Naive thymus-derived CD4-positive, alpha-beta T cell (primary cell): Measurements from ENCODE around the gene PFKM. TPM values are rescaled to one million over a fixed set of nuclear protein-coding genes. Genes with fewer than 3 reads are reported as not detected.

ENCODE experiments used
- ATAC-seq: fragments of 150-1000 bp; cut with Tn5 transposase; 2 replicates; pipeline ENCODE4 v1.10.0; 2021; ENCODE audit warnings: mild to moderate bottlenecking, moderate library complexity
- CTCF ChIA-PET: fragments of 350-600 bp; sonication (Branson Sonifier 250); formaldehyde crosslinking; loops from one replicate; lab custom pipeline; 2021; ENCODE audit warnings: antibody characterized with exemption; lab: Charles Lee
- POLR2A ChIA-PET: fragments of 350-600 bp; sonication (Branson Sonifier 250); formaldehyde crosslinking; loops from one replicate; lab custom pipeline; 2021; ENCODE audit warnings: antibody characterized with exemption, inconsistent platforms; lab: Charles Lee
- DNase-seq, 9 donors: peaks; one replicate each; pipeline versions ENCODE4 v3.0.0 to v3.0.0-alpha.2; 2020 to 2022; ENCODE audit warnings: mixed read lengths in 1 of 9
- H3K27ac ChIP-seq: one replicate; pipeline ENCODE4 v1.7.0; 2013; ENCODE audit warnings: mild to moderate bottlenecking, low read depth, low read length, moderate library complexity
- H3K27me3 ChIP-seq, 2 donors: one replicate each; pipeline ENCODE4 v1.7.0; 2013; ENCODE audit warnings: low read length in 2 of 2, mild to moderate bottlenecking in 2 of 2, moderate library complexity in 2 of 2; ENCODE audit not compliant: control insufficient read depth in 2 of 2, insufficient read depth in 2 of 2
- H3K36me3 ChIP-seq, 3 experiments: 1 replicate in 2 of 3; 2 replicates in 1 of 3; pipeline ENCODE4 v1.7.0; 2013; ENCODE audit warnings: low read length in 3 of 3, mild to moderate bottlenecking in 3 of 3, moderate library complexity in 1 of 3; ENCODE audit not compliant: insufficient read depth in 3 of 3, control insufficient read depth in 2 of 3
- H3K4me1 ChIP-seq, 2 donors: one replicate each; pipeline ENCODE4 v1.7.0; 2013; ENCODE audit warnings: low read length in 2 of 2, mild to moderate bottlenecking in 2 of 2, moderate library complexity in 1 of 2; ENCODE audit not compliant: control insufficient read depth in 2 of 2, insufficient read depth in 2 of 2
- H3K4me3 ChIP-seq: 2 replicates; pipeline ENCODE4 v1.7.0; 2013; ENCODE audit warnings: mild to moderate bottlenecking, low read length
- H3K9me3 ChIP-seq, 3 experiments: 1 replicate in 2 of 3; 2 replicates in 1 of 3; pipeline ENCODE4 v1.7.0; 2013; ENCODE audit warnings: low read length in 3 of 3; ENCODE audit not compliant: control insufficient read depth in 2 of 3
- H3K27ac Mint-ChIP-seq, 9 donors: one replicate each; pipeline ENCODE4 v1.8.0; 2020 to 2022; ENCODE audit warnings: mixed read lengths in 9 of 9, mild to moderate bottlenecking in 8 of 9, moderate library complexity in 5 of 9, inconsistent platforms in 2 of 9
- H3K27me3 Mint-ChIP-seq, 5 donors: one replicate each; pipeline ENCODE4 v1.8.0; 2021 to 2022; ENCODE audit warnings: mixed read lengths in 5 of 5, mild to moderate bottlenecking in 1 of 5
- H3K36me3 Mint-ChIP-seq, 5 donors: one replicate each; pipeline ENCODE4 v1.8.0; 2020 to 2022; ENCODE audit warnings: mixed read lengths in 5 of 5, mild to moderate bottlenecking in 3 of 5, inconsistent platforms in 1 of 5
- H3K4me1 Mint-ChIP-seq, 7 donors: one replicate each; pipeline ENCODE4 v1.8.0; 2020 to 2022; ENCODE audit warnings: mixed read lengths in 7 of 7, mild to moderate bottlenecking in 3 of 7, inconsistent platforms in 1 of 7
- H3K4me3 Mint-ChIP-seq, 10 donors: one replicate each; pipeline ENCODE4 v1.8.0; 2020 to 2022; ENCODE audit warnings: mild to moderate bottlenecking in 10 of 10, mixed read lengths in 10 of 10, moderate library complexity in 6 of 10, inconsistent platforms in 2 of 10
- H3K9me3 Mint-ChIP-seq, 11 donors: one replicate each; pipeline ENCODE4 v1.8.0; 2020 to 2022; ENCODE audit warnings: mixed read lengths in 11 of 11, mild to moderate bottlenecking in 4 of 11, inconsistent platforms in 1 of 11, moderate library complexity in 1 of 11
- intact Hi-C, 2 donors: fragments of 100-400 bp; cut with micrococcal nuclease; formaldehyde crosslinking; loops; one replicate each; pipeline ENCODE4 v1.15.1; 2023
- polyA plus RNA-seq, 2 donors: library from polyadenylated mRNA; unstranded; fragments of 300-500 nt; fragmentation: Illumina TruSeq; gene quantifications; one replicate each; pipeline ENCODE4 v1.2.3, GENCODE V29; 2021
- total RNA-seq, 6 experiments: library from RNA in 5 of 6; stranded (reverse) in 5 of 6; gene quantifications; 1 replicate in 5 of 6; 2 replicates in 1 of 6; pipeline ENCODE4 v1.2.3 and lab custom pipeline; 2021 to 2026

The PFKM gene
- total and polyA plus RNA-seq, 7 experiments from 2014 or later, result 5.1 to 20.3 (median 14.0) TPM

DNA sequence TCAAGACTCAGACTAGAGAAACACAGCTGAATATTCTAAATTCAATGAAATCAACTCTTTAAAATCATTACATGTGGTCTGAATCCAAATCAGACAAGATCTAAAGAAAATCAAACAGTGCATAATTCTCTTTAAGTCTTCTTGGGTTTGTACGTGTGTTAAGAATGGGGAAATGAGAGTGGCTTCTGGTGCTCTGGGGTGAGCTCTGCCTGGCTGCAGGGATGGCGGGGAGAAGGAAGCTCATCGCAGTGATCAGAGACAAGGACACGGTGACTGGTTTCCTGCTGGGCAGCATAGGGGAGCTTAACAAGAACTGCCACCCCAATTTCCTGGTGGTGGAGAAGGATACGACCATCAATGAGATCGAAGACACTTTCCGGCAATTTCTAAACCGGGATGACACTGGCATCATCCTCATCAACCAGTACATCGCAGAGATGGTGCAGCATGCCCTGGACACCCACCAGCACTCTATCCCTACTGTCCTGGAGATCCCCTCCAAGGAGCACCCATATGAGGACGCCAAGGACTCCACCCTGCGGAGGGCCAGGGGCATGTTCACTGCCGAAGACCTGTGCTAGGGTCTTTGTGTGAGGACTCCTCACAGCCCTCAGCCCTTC lies 34.2 kb upstream of the PFKM start:
- POLR2A ChIA-PET, result interaction anchor here (0.6 kb wide), 1 partner anchor 600 kb away, joined by 3 read pairs; no protein-coding TSS in a partner anchor

DNA sequence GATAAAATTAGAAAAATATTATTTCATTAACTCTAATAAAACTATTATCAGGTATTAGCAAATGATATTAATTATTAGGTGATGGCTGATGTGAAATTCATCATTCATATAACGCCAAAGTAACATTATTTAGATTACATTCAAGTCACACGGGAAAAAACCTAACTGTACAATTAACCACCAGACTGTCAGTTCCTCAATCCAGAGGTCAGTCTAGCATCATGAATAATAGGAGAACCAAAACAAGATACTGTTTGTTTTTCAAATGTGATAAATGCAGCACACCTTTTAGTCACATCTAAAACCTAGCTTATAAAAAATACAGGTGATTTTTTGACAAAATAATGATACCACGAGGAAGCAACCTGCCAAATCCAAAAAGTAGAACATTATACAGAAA lies 32.8 kb upstream of the PFKM start:
- Mint-ChIP-seq H3K27me3 (no peaks in the 10 kb centered on the region), H3K27ac (no peak overlapping the region), H3K9me3 (no peaks in the 10 kb centered on the region), H3K4me1 (peaks cover 0 to 2% (median 0%) of the 10 kb centered on the region in 7 donors), H3K36me3 (peaks cover 4 to 42% (median 22%) of the 10 kb centered on the region in 5 donors), H3K4me3 (no peak overlapping the region)
- DNase-seq (no peak), ATAC-seq (no peak)
- intact Hi-C loops, result no loop called here
- POLR2A ChIA-PET, result no interaction called here
- Histone ChIP-seq H3K4me1 (no peaks in the 10 kb centered on the region), H3K27me3 (no peaks in the 10 kb centered on the region), H3K27ac (no peak overlapping the region), H3K4me3 (no peak overlapping the region), H3K36me3 (peaks cover 13 to 69% (median 21%) of the 10 kb centered on the region in 3 experiments), H3K9me3 (no peaks in the 10 kb centered on the region)
- CTCF ChIA-PET, result interaction anchor here (0.9 kb wide), 1 partner anchor 369 kb away, joined by 4 read pairs; no protein-coding TSS in a partner anchor

More for the DNA sequence above, 34.2 kb upstream of the PFKM start:
- Histone ChIP-seq H3K27ac (no peak overlapping the region), H3K4me1 (no peaks in the 10 kb centered on the region), H3K9me3 (no peaks in the 10 kb centered on the region), H3K27me3 (no peaks in the 10 kb centered on the region), H3K4me3 (no peak overlapping the region), H3K36me3 (peaks cover 10 to 70% (median 21%) of the 10 kb centered on the region in 3 experiments)
- Mint-ChIP-seq H3K4me3 (no peak overlapping the region), H3K36me3 (peaks cover 4 to 41% (median 17%) of the 10 kb centered on the region in 5 donors), H3K27me3 (no peaks in the 10 kb centered on the region), H3K27ac (peak overlapping the region in 1 of 9 donors; percentile 9), H3K9me3 (no peaks in the 10 kb centered on the region), H3K4me1 (peaks cover 0 to 2% (median 0%) of the 10 kb centered on the region in 7 donors)
- intact Hi-C loops, result loop anchor here in 1 of 2 donors (1.0 kb wide), 3 partner anchors 80 to 533 kb away; no protein-coding TSS in a partner anchor
- DNase-seq, result no peak
- CTCF ChIA-PET, result interaction anchor here (0.8 to 2.4 kb wide), 2 partner anchors 80 to 97 kb away, joined by 3 to 8 read pairs; no protein-coding TSS in a partner anchor
- ATAC-seq, result no peak

DNA sequence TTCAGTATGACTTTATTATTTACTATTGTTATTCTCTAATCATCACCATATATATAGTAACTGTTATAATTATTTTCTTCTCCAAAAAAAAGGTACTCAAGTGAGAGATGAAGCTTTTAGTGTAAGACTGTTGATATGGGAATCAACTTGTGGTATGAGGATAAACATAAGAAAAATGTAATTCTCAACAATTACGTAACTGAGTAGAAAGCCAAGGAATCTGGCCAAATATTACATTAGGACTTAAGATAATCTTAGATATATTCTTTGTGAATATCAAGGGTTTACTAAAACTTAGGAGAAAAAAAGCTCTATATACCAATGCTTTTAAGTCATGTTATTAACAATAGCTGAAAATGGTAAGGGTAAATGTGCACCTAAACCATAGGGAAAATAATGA lies 26.6 kb upstream of the PFKM start:
- CTCF ChIA-PET, result interaction anchor here (0.5 kb wide), 1 partner anchor 94 kb away, joined by 3 read pairs; no protein-coding TSS in a partner anchor
- no peaks in the 10 kb centered on the region for H3K9me3 ChIP-seq
- no peak overlapping the region for H3K27ac Mint-ChIP-seq

DNA sequence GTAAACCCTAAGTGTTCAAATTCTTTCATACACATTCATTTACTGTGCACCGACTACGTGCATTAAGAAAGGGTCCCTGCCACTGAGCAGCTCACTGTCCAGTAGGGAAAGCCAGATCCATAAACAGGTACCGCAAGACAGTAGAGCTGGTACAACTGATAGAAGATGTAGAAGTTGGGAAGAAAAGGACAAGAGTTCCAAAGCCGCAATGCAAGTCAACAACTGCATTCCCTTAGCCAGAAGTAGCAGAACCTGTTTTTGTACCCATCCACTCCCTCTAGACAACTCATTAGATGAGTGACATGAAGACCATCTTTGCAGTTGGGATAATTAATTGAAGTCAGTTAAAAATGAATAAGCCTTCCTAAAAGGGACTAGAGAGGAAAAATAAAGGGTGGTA lies 14.6 kb upstream of the PFKM start:
- intact Hi-C loops, result loop anchor here (2.0 to 10.0 kb wide), 3 partner anchors 60 to 390 kb away; partner anchors contain the start of gene VDR (in 1 of the 2)
- peaks cover 0 to 3% (median 0%) of the 10 kb centered on the region in 5 donors for H3K27me3 Mint-ChIP-seq
- peaks cover 17 to 25% of the 10 kb centered on the region in 2 donors for H3K4me1 ChIP-seq
- H3K9me3 Mint-ChIP-seq, result peaks cover 0 to 4% (median 0%) of the 10 kb centered on the region in 11 donors
- ChIA-PET CTCF (interaction anchor here (0.5 kb wide), 1 partner anchor 907 kb away, joined by 5 read pairs; no protein-coding TSS in a partner anchor), POLR2A (interaction anchor here (1.3 to 5.4 kb wide), 5 partner anchors 28 to 612 kb away, joined by 3 to 56 read pairs (median 5); partner anchors contain the start of genes ASB8 and CCNT1)
- peak overlapping the region; percentile 88 to 96 (median 92) for H3K4me3 Mint-ChIP-seq
- peaks cover 0 to 3% (median 0%) of the 10 kb centered on the region in 5 donors for H3K36me3 Mint-ChIP-seq
- ATAC-seq (no peak), DNase-seq (no peak)
- peak overlapping the region; percentile 93 for H3K27ac ChIP-seq
- no peaks in the 10 kb centered on the region for H3K27me3 ChIP-seq
- H3K4me3 ChIP-seq, result no peak overlapping the region
- peaks cover 0 to 11% (median 0%) of the 10 kb centered on the region in 3 experiments for H3K36me3 ChIP-seq
- H3K4me1 Mint-ChIP-seq, result peaks cover 27 to 64% (median 54%) of the 10 kb centered on the region in 7 donors
- H3K27ac Mint-ChIP-seq, result peak overlapping the region; percentile 90 to 97 (median 94)
- no peaks in the 10 kb centered on the region for H3K9me3 ChIP-seq

More for the DNA sequence above, 26.6 kb upstream of the PFKM start:
- peaks cover 13 to 63% (median 26%) of the 10 kb centered on the region in 3 experiments for H3K36me3 ChIP-seq
- POLR2A ChIA-PET, result interaction anchor here (0.9 kb wide), 1 partner anchor 17 kb away, joined by 3 read pairs; no protein-coding TSS in a partner anchor
- DNase-seq (no peak), ATAC-seq (no peak)
- Mint-ChIP-seq H3K9me3 (no peaks in the 10 kb centered on the region), H3K36me3 (peaks cover 0 to 29% (median 23%) of the 10 kb centered on the region in 5 donors), H3K4me3 (no peak overlapping the region), H3K4me1 (peaks cover 0 to 9% (median 0%) of the 10 kb centered on the region in 7 donors), H3K27me3 (no peaks in the 10 kb centered on the region)
- intact Hi-C loops, result no loop called here
- no peak overlapping the region for H3K27ac ChIP-seq
- H3K4me1 ChIP-seq, result no peaks in the 10 kb centered on the region
- no peak overlapping the region for H3K4me3 ChIP-seq
- no peaks in the 10 kb centered on the region for H3K27me3 ChIP-seq

DNA sequence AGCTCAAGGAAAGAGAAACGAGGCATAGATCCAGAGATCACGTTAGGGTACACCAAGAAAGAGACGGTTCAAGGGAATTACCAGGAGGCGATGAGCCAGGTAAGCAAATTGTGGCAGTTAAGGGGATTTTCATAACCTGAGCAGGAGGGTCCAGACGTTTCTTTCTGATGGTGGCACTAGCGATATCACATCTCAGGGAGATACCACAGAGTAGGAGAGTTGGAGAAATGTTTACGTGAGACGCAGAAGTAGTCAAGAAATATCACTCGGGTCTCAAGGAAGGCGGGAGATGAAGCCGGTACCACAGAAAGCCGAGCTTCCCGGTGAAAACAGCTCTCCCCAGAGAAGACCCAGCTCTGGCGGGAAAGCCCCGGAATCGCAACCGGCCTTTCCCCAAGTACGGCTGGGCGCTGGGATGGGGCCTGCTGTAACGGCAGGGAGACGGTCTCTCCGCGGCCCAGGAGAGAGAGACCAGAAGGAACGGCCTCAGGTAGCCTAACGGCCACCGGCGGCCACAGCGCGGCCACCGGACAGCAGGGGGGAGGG lies 13.8 kb upstream of the PFKM start:
- peak overlapping the region; percentile 89 for H3K4me3 ChIP-seq
- DNase-seq, result peak in 7 of 9 donors; percentile 29 to 59 (median 37)

More for the DNA sequence above, 13.8 kb upstream of the PFKM start:
- Mint-ChIP-seq H3K9me3 (peaks cover 0 to 4% (median 0%) of the 10 kb centered on the region in 11 donors), H3K4me1 (peaks cover 33 to 65% (median 58%) of the 10 kb centered on the region in 7 donors), H3K36me3 (peaks cover 0 to 3% (median 0%) of the 10 kb centered on the region in 5 donors), H3K27ac (peak overlapping the region; percentile 90 to 97 (median 94)), H3K4me3 (peak overlapping the region; percentile 88 to 96 (median 92)), H3K27me3 (peaks cover 0 to 8% (median 0%) of the 10 kb centered on the region in 5 donors)
- ATAC-seq, result peak; percentile 56
- POLR2A ChIA-PET, result interaction anchor here (0.6 to 5.4 kb wide), 13 partner anchors 14 to 611 kb away, joined by 3 to 56 read pairs (median 4); partner anchors contain the start of genes ASB8, CCNT1 and PFKM
- Histone ChIP-seq H3K27ac (peak overlapping the region; percentile 93), H3K36me3 (peaks cover 0 to 7% (median 0%) of the 10 kb centered on the region in 3 experiments), H3K27me3 (no peaks in the 10 kb centered on the region), H3K9me3 (no peaks in the 10 kb centered on the region), H3K4me1 (peaks cover 17 to 25% of the 10 kb centered on the region in 2 donors)
- CTCF ChIA-PET, result interaction anchor here (0.5 to 2.5 kb wide), 3 partner anchors 52 to 906 kb away, joined by 3 to 6 read pairs (median 5); partner anchors contain the start of gene ASB8
- intact Hi-C loops, result loop anchor here (1.0 to 10.0 kb wide), 11 partner anchors 28 to 743 kb away; partner anchors contain the start of genes CCNT1 (in 1 of the 2), COL2A1 (in 1 of the 2), KANSL2 (in 1 of the 2) and TMEM106C (in 1 of the 2)
